Caco-2 (cell line): ENCODE results near the gene UBXN10. TPM values are rescaled to one million over a fixed set of nuclear protein-coding genes. Genes with fewer than 3 reads are reported as not detected.

Experiments used
- BruUV-seq: library from RNA; stranded (reverse); fragments of 400-500 nt; replicated peaks from 2 replicates; lab custom pipeline; 2021; lab: Mats Ljungman, UMichigan
- CTCF ChIA-PET: fragments of 300-600 bp; sonication (Branson Sonifier 250); formaldehyde crosslinking; loops from one replicate; lab custom pipeline; 2022; ENCODE audit warnings: antibody characterized with exemption; lab: Charles Lee
- POLR2A ChIA-PET: fragments of 300-600 bp; sonication (Branson Sonifier 250); formaldehyde crosslinking; loops from one replicate; lab custom pipeline; 2022; ENCODE audit warnings: antibody characterized with exemption; lab: Charles Lee
- DNase-seq, 2 experiments: peaks; one replicate each; pipeline versions ENCODE4 v3.0.0 to v3.0.0-alpha.2; 2020 to 2022
- H3K27me3 ChIP-seq: replicated peaks from 2 replicates; pipeline ENCODE4 v1.6.0; 2011; ENCODE audit warnings: low read length; ENCODE audit not compliant: control insufficient read depth, insufficient read depth
- H3K36me3 ChIP-seq: 2 replicates; pipeline ENCODE4 v1.5.1; 2011; ENCODE audit warnings: low read length; ENCODE audit not compliant: control insufficient read depth, insufficient read depth
- H3K4me1 ChIP-seq: fragments of 250-450 bp; sonication (Bioruptor Pico); 2 replicates; pipeline ENCODE4 v1.5.1; 2020; ENCODE audit warnings: mild to moderate bottlenecking
- H3K4me3 ChIP-seq: 2 replicates; pipeline ENCODE4 v1.5.1; 2011; ENCODE audit warnings: low read depth, mild to moderate bottlenecking, control low read depth, low read length
- H3K9me3 ChIP-seq: fragments of 250-450 bp; sonication (Bioruptor Pico); 2 replicates; pipeline ENCODE4 v1.5.1; 2020; ENCODE audit warnings: mild to moderate bottlenecking, moderate library complexity
- H3K27ac Mint-ChIP-seq: one replicate; pipeline ENCODE4 v1.8.0; 2022; ENCODE audit warnings: mixed read lengths; ENCODE audit not compliant: unreplicated experiment
- H3K27me3 Mint-ChIP-seq: one replicate; pipeline ENCODE4 v1.8.0; 2022; ENCODE audit warnings: mixed read lengths; ENCODE audit not compliant: insufficient read depth, unreplicated experiment
- H3K36me3 Mint-ChIP-seq: one replicate; pipeline ENCODE4 v1.8.0; 2022; ENCODE audit warnings: mild to moderate bottlenecking, mixed read lengths; ENCODE audit not compliant: insufficient read depth, unreplicated experiment
- H3K4me1 Mint-ChIP-seq: one replicate; pipeline ENCODE4 v1.8.0; 2022; ENCODE audit warnings: low read depth, mixed read lengths; ENCODE audit not compliant: unreplicated experiment
- H3K4me3 Mint-ChIP-seq: one replicate; pipeline ENCODE4 v1.8.0; 2022; ENCODE audit warnings: mild to moderate bottlenecking, moderate library complexity, mixed read lengths; ENCODE audit not compliant: unreplicated experiment
- H3K9me3 Mint-ChIP-seq: one replicate; pipeline ENCODE4 v1.8.0; 2022; ENCODE audit warnings: mixed read lengths; ENCODE audit not compliant: unreplicated experiment
- intact Hi-C: fragments of 100-400 bp; cut with micrococcal nuclease; formaldehyde crosslinking; loops from one replicate; pipeline ENCODE4 v1.10.0; 2022; ENCODE audit not compliant: unreplicated experiment
- total RNA-seq: library from RNA; stranded (reverse); gene quantifications from 2 replicates; pipeline ENCODE4 v1.2.3, GENCODE V29; 2022
- TF ChIP-seq, protein P1 (sequence below), 2 experiments: fragments of 200-600 bp in 1 of 2; IDR thresholded peaks; 1 replicate in 1 of 2; 2 replicates in 1 of 2; pipeline versions ENCODE4 v1.5.1 to v1.8.0; 2011 to 2022; ENCODE audit warnings: antibody characterized with exemption in 1 of 2, control low read depth in 1 of 2, inconsistent platforms in 1 of 2, low read depth in 1 of 2, low read length in 1 of 2, mild to moderate bottlenecking in 1 of 2, moderate library complexity in 1 of 2; ENCODE audit not compliant: insufficient read depth in 1 of 2, severe bottlenecking in 1 of 2, unreplicated experiment in 1 of 2

UBXN10 gene
- total RNA-seq, 1 experiment from 2014 or later, result 0.07 TPM

DNA sequence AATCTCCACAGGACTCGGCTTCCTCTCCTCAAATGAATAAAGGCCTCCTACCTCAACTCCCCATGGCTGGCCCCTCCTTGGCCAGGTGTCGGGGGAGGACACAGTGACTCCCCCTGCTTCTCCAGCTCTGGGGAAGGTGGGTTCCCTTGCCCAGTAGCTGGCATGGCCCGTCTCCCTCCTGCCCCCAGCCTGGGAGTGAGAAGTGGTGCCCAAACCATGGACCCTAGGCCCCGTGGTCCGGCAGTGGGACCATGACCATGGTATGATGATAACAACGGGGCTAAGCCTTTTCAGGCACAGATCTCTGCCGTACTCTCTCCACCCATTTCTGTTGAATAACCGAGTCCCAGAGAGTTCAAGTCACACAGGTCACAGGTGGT is 35.6 kb upstream of the UBXN10 start:
- H3K4me3 ChIP-seq, result no peak overlapping the region
- no peaks in the 10 kb centered on the region for H3K36me3 Mint-ChIP-seq
- ChIA-PET CTCF (no interaction called here), POLR2A (no interaction called here)
- no peaks in the 10 kb centered on the region for H3K9me3 Mint-ChIP-seq
- H3K4me3 Mint-ChIP-seq, result no peak overlapping the region
- H3K27me3 ChIP-seq, result no peaks in the 10 kb centered on the region
- no peaks in the 10 kb centered on the region for H3K4me1 Mint-ChIP-seq
- H3K27me3 Mint-ChIP-seq, result no peaks in the 10 kb centered on the region
- H3K4me1 ChIP-seq, result no peaks in the 10 kb centered on the region
- H3K27ac Mint-ChIP-seq, result no peak overlapping the region
- no peak for DNase-seq
- TF ChIP-seq, protein P1, sequence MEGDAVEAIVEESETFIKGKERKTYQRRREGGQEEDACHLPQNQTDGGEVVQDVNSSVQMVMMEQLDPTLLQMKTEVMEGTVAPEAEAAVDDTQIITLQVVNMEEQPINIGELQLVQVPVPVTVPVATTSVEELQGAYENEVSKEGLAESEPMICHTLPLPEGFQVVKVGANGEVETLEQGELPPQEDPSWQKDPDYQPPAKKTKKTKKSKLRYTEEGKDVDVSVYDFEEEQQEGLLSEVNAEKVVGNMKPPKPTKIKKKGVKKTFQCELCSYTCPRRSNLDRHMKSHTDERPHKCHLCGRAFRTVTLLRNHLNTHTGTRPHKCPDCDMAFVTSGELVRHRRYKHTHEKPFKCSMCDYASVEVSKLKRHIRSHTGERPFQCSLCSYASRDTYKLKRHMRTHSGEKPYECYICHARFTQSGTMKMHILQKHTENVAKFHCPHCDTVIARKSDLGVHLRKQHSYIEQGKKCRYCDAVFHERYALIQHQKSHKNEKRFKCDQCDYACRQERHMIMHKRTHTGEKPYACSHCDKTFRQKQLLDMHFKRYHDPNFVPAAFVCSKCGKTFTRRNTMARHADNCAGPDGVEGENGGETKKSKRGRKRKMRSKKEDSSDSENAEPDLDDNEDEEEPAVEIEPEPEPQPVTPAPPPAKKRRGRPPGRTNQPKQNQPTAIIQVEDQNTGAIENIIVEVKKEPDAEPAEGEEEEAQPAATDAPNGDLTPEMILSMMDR (IDR thresholded peaks at IDR 0.05; ENCODE audit: insufficient read depth in 1 of 2, low read depth in 1 of 2, low read length in 1 of 2, severe bottlenecking in 1 of 2, unreplicated experiment in 1 of 2), result no peak
- intact Hi-C loops, result no loop called here
- no peaks in the 10 kb centered on the region for H3K9me3 ChIP-seq
- no TSS peak for BruUV-seq
- no peaks in the 10 kb centered on the region for H3K36me3 ChIP-seq

DNA sequence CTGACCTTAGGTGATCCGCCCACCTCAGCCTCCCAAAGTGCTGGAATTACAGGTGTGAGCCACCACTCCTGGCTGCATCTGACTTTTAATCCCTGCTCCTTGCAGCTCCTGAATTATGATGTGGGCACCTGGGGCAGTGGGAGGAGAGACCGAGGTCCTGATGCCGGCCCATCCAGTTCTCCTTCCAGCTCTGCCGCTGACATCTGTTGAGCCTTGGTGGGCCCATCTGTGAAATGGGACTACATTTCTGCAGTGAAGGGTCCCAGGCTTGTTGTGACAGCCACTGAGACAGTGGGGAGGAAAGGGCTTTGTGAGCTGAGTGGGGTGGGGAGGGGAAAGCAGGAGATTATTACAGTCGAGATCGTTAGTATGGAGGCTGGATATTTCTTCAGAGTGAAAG is 34.9 kb upstream of the UBXN10 start:
- Mint-ChIP-seq H3K27me3 (no peaks in the 10 kb centered on the region), H3K4me1 (no peaks in the 10 kb centered on the region), H3K27ac (no peak overlapping the region), H3K4me3 (no peak overlapping the region), H3K9me3 (no peaks in the 10 kb centered on the region), H3K36me3 (no peaks in the 10 kb centered on the region)
- BruUV-seq, result no TSS peak
- no peak overlapping the region for H3K4me3 ChIP-seq
- no peak for DNase-seq
- H3K36me3 ChIP-seq, result no peaks in the 10 kb centered on the region
- intact Hi-C loops, result no loop called here
- no peaks in the 10 kb centered on the region for H3K27me3 ChIP-seq
- ChIA-PET CTCF (interaction anchor here (1.4 kb wide), 1 partner anchor 176 kb away, joined by 19 read pairs; no protein-coding TSS in a partner anchor), POLR2A (no interaction called here)
- TF ChIP-seq, protein P1 (IDR thresholded peaks at IDR 0.05; ENCODE audit: insufficient read depth in 1 of 2, low read depth in 1 of 2, low read length in 1 of 2, severe bottlenecking in 1 of 2, unreplicated experiment in 1 of 2), result no peak
- H3K9me3 ChIP-seq, result no peaks in the 10 kb centered on the region
- H3K4me1 ChIP-seq, result no peaks in the 10 kb centered on the region

DNA sequence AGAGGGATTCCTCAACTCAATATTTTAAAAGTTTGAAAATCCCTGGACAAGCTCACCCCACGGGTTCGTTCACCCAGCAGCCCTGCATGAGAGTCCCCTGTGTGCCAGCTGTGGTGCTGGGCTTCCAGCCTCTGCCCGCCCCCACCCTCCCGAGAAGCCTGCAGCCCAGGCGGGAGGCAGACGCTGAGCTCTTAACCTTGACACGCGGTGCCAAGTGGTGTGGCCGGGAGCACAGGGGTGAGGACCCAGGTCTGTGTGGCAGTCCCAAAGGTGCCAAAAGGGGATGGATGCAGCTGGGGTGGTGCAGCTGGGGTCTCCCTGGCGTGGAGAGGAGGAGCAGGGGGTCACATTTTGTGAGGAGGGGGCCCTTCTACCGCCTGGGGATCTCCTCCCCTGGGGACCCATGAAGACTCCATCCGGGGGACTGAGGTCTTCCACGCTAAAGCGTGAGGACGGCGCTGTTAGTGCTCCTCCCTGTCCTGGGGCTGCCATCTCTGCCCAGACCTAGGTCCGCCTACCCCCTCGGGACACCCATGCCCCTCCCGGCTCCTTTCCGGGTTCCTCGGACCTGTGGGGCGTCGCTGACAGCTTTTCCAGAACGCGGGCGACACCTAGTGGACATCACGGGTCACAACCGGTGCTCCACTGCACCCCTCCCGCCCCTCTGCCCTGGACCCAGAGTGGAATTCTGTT is 33.8 kb upstream of the UBXN10 start:
- H3K4me3 ChIP-seq, result 0 out of 2 replicates have a peak overlapping the region, but pooled peaks have one; percentile 10
- H3K9me3 Mint-ChIP-seq, result no peaks in the 10 kb centered on the region
- no peaks in the 10 kb centered on the region for H3K36me3 Mint-ChIP-seq
- H3K4me1 ChIP-seq, result no peaks in the 10 kb centered on the region
- POLR2A ChIA-PET, result no interaction called here
- no peaks in the 10 kb centered on the region for H3K36me3 ChIP-seq
- H3K9me3 ChIP-seq, result no peaks in the 10 kb centered on the region
- H3K4me3 Mint-ChIP-seq, result peak overlapping the region; percentile 47
- BruUV-seq, result no TSS peak
- intact Hi-C loops, result loop anchor here (1.0 kb wide), 3 partner anchors 51 to 234 kb away; no protein-coding TSS in a partner anchor
- TF ChIP-seq, protein P1 (IDR thresholded peaks at IDR 0.05; ENCODE audit: insufficient read depth in 1 of 2, low read depth in 1 of 2, low read length in 1 of 2, severe bottlenecking in 1 of 2, unreplicated experiment in 1 of 2), result peak; percentile 80 to 92
- H3K27me3 ChIP-seq, result no peaks in the 10 kb centered on the region
- no peaks in the 10 kb centered on the region for H3K4me1 Mint-ChIP-seq
- peak; percentile 81 to 85 for DNase-seq
- peak overlapping the region; percentile 35 for H3K27ac Mint-ChIP-seq
- H3K27me3 Mint-ChIP-seq, result no peaks in the 10 kb centered on the region
- CTCF ChIA-PET, result interaction anchor here (0.6 to 1.4 kb wide), 6 partner anchors 50 to 270 kb away, joined by 3 to 19 read pairs (median 5); partner anchors contain the start of gene OTUD3
